A673 (cell line): ENCODE results near the gene DNAH7. TPM values are rescaled to one million over a fixed set of nuclear protein-coding genes. Genes with fewer than 3 reads are reported as not detected.

Experiments
- BruUV-seq: library from RNA; stranded (reverse); fragments of 400-500 nt; replicated peaks from 2 replicates; lab custom pipeline; 2021; lab: Mats Ljungman, UMichigan
- CTCF ChIA-PET: fragments of 300-600 bp; sonication (Branson Sonifier 250); formaldehyde crosslinking; loops from one replicate; lab custom pipeline; 2022; ENCODE audit warnings: antibody characterized with exemption; lab: Charles Lee
- POLR2A ChIA-PET: fragments of 300-600 bp; sonication (Branson Sonifier 250); formaldehyde crosslinking; loops from one replicate; lab custom pipeline; 2022; ENCODE audit warnings: antibody characterized with exemption; ENCODE audit not compliant: low non-redundant PET; lab: Charles Lee
- DNase-seq: peaks from one replicate; pipeline ENCODE4 v3.0.0-alpha.2; 2015; ENCODE audit warnings: low spot score
- H3K27ac ChIP-seq: fragments of 200-600 bp; sonication (generic); 2 replicates; pipeline ENCODE4 v1.5.1; 2016; ENCODE audit warnings: mixed run types, low read depth, mild to moderate bottlenecking, mixed read lengths, antibody characterized with exemption, low read length; ENCODE audit not compliant: poor library complexity, severe bottlenecking
- H3K27me3 ChIP-seq: fragments of 200-600 bp; sonication (generic); replicated peaks from 2 replicates; pipeline ENCODE4 v1.6.1; 2017; ENCODE audit warnings: mixed run types, low read depth, mild to moderate bottlenecking, mixed read lengths, antibody characterized with exemption, low read length; ENCODE audit not compliant: insufficient read depth, poor library complexity
- H3K36me3 ChIP-seq: fragments of 200-600 bp; sonication (generic); 2 replicates; pipeline ENCODE4 v1.6.1; 2016; ENCODE audit warnings: mixed run types, mild to moderate bottlenecking, mixed read lengths, antibody characterized with exemption, low read length; ENCODE audit not compliant: insufficient read depth, poor library complexity, severe bottlenecking
- H3K4me1 ChIP-seq: fragments of 200-600 bp; sonication (generic); 2 replicates; pipeline ENCODE4 v1.6.1; 2017; ENCODE audit warnings: mixed run types, mild to moderate bottlenecking, mixed read lengths, antibody characterized with exemption, low read length; ENCODE audit not compliant: insufficient read depth, poor library complexity, severe bottlenecking
- H3K4me3 ChIP-seq: fragments of 200-600 bp; sonication (generic); 2 replicates; pipeline ENCODE4 v1.5.1; 2016; ENCODE audit warnings: low read depth, mixed run types, mild to moderate bottlenecking, mixed read lengths, low read length; ENCODE audit not compliant: poor library complexity, severe bottlenecking
- H3K9me3 ChIP-seq: fragments of 200-600 bp; sonication (generic); 2 replicates; pipeline ENCODE4 v1.6.1; 2016; ENCODE audit warnings: mixed run types, low read depth, mild to moderate bottlenecking, mixed read lengths, antibody characterized with exemption, low read length; ENCODE audit not compliant: poor library complexity, severe bottlenecking
- EZH2 ChIP-seq: fragments of 200-600 bp; sonication (generic); IDR thresholded peaks from 2 replicates; pipeline ENCODE4 v1.6.1; 2017; ENCODE audit warnings: borderline replicate concordance, low read depth, mild to moderate bottlenecking, mixed read lengths, antibody characterized with exemption, low read length; ENCODE audit not compliant: poor library complexity, severe bottlenecking
- intact Hi-C: fragments of 100-400 bp; cut with micrococcal nuclease; formaldehyde crosslinking; loops from one replicate; pipeline ENCODE4 v1.10.0; 2022; ENCODE audit not compliant: unreplicated experiment
- total RNA-seq: library from RNA; stranded (reverse); gene quantifications from 2 replicates; pipeline ENCODE4 v1.2.3, GENCODE V29; 2021
- TF ChIP-seq, protein P1 (sequence below): fragments of 300-800, 200-600 bp; sonication (generic); conservative IDR thresholded peaks from 2 replicates; pipeline ENCODE4 v1.5.1; 2017; ENCODE audit warnings: low read depth, mild to moderate bottlenecking, antibody characterized with exemption, low read length, moderate library complexity, mixed read lengths

Gene DNAH7
- total RNA-seq, 1 experiment from 2014 or later, result 0.95 TPM

- TF ChIP-seq, protein P1, sequence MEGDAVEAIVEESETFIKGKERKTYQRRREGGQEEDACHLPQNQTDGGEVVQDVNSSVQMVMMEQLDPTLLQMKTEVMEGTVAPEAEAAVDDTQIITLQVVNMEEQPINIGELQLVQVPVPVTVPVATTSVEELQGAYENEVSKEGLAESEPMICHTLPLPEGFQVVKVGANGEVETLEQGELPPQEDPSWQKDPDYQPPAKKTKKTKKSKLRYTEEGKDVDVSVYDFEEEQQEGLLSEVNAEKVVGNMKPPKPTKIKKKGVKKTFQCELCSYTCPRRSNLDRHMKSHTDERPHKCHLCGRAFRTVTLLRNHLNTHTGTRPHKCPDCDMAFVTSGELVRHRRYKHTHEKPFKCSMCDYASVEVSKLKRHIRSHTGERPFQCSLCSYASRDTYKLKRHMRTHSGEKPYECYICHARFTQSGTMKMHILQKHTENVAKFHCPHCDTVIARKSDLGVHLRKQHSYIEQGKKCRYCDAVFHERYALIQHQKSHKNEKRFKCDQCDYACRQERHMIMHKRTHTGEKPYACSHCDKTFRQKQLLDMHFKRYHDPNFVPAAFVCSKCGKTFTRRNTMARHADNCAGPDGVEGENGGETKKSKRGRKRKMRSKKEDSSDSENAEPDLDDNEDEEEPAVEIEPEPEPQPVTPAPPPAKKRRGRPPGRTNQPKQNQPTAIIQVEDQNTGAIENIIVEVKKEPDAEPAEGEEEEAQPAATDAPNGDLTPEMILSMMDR, result no peak
- TF ChIP-seq EZH2, result no peak
- CTCF ChIA-PET, result no interaction called here
Measured at GRCh38 chr2:195818106-195818505, 250.5 kb downstream of the DNAH7 start.

DNA sequence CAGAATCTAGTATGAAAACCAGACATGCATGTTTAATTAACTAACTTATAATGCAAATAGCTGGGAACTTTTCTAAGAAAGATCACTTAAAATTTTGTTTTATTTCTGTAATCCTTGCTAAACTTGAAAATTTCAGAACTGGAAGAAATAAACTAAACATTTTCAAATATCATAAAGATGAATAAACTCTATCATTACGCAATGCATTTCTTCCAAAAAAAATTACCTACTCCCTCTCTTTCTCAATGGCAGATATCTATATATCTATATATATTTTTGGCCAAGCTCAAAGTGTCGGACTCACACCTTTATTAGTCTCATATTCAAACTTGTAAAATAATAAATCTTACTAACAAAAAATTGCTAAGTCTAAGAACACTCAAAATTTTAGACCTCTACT is 253.6 kb downstream of the DNAH7 start:
- Histone ChIP-seq H3K27me3 (no peaks in the 10 kb centered on the region), H3K4me3 (no peak overlapping the region), H3K27ac (no peak overlapping the region), H3K9me3 (no peaks in the 10 kb centered on the region), H3K4me1 (peaks cover 8% of the 10 kb centered on the region), H3K36me3 (no peaks in the 10 kb centered on the region)
- TF ChIP-seq, protein P1, result no peak
- TF ChIP-seq EZH2, result no peak
- intact Hi-C loops, result no loop called here
- DNase-seq, result no peak
- BruUV-seq, result no TSS peak
- CTCF ChIA-PET, result no interaction called here
- POLR2A ChIA-PET, result no interaction called here

More at GRCh38 chr2:195818106-195818505, 250.5 kb downstream of the DNAH7 start:
- H3K4me3 ChIP-seq, result no peak overlapping the region
- POLR2A ChIA-PET, result no interaction called here
- H3K27me3 ChIP-seq, result no peaks in the 10 kb centered on the region
- BruUV-seq, result no TSS peak
- DNase-seq, result no peak
- no peaks in the 10 kb centered on the region for H3K9me3 ChIP-seq
- intact Hi-C loops, result no loop called here
- H3K27ac ChIP-seq, result no peak overlapping the region
- peaks cover 4% of the 10 kb centered on the region for H3K4me1 ChIP-seq
- no peaks in the 10 kb centered on the region for H3K36me3 ChIP-seq

DNA sequence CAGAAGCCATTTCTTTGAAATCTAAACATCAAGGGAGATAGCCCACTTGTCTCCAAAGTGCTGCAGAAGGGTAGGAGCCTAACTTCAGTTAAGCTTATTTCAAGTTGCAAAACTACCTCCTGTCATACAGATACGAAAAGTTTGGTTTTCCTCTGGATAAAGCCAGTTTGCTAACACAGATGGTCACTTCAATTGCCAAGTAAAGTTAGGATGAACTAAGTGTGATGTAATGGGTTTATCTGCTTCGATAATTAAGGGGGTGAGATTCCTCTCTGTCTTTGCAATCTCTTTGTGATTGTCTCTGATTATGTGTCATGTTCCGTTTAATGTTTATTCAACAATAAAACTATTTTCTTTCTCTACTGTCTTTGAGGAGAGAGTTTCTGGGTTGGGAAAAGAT is 255.2 kb downstream of the DNAH7 start:
- intact Hi-C loops, result no loop called here
- DNase-seq, result no peak
- Histone ChIP-seq H3K27me3 (no peaks in the 10 kb centered on the region), H3K9me3 (no peaks in the 10 kb centered on the region), H3K4me1 (peaks cover 8% of the 10 kb centered on the region), H3K27ac (no peak overlapping the region), H3K36me3 (no peaks in the 10 kb centered on the region), H3K4me3 (no peak overlapping the region)
- ChIA-PET CTCF (no interaction called here), POLR2A (no interaction called here)
- BruUV-seq, result no TSS peak
- TF ChIP-seq EZH2, result no peak
- TF ChIP-seq, protein P1, result no peak
